MM.1S (cell line): Measurements from ENCODE around the gene TGFB1I1.

Experiments used
- CTCF ChIP-seq: fragments of 300-600 bp; sonication (generic); IDR thresholded peaks from 2 replicates; pipeline ENCODE4 v1.5.1; 2016; ENCODE audit warnings: antibody characterized with exemption, low read length, mixed read lengths
- EZH2 ChIP-seq: fragments of 300-600 bp; sonication (generic); optimal IDR thresholded peaks from 2 replicates; pipeline ENCODE3; 2017; ENCODE audit warnings: low read depth, mild to moderate bottlenecking, antibody characterized with exemption, low read length, mixed read lengths

GRCh38 chr16:31522071-31522470, 50.1 kb downstream of the TGFB1I1 start:
- TF ChIP-seq CTCF, result no peak
- no peak for TF ChIP-seq EZH2
